HepG2 (cell line): Measurements from ENCODE around the gene AP4S1. TPM values are rescaled to one million over a fixed set of nuclear protein-coding genes. Genes with fewer than 3 reads are reported as not detected.

Experiments
- AGO1 ChIP-seq: fragments of 200-400 bp; formaldehyde crosslinking; IDR thresholded peaks from 2 replicates; pipeline ENCODE4 v1.6.1; 2017; ENCODE audit warnings: mild to moderate bottlenecking, low read depth, low read length, moderate library complexity; ENCODE audit not compliant: poor library complexity, severe bottlenecking
- AKAP8 ChIP-seq: sonication (generic); formaldehyde crosslinking; IDR thresholded peaks from 2 replicates; pipeline ENCODE4 v1.5.1; 2020; ENCODE audit warnings: mild to moderate bottlenecking, missing genetic modification reagents
- ARID2 ChIP-seq: sonication (generic); formaldehyde crosslinking; IDR thresholded peaks from 2 replicates; pipeline ENCODE4 v1.8.1; 2022; ENCODE audit warnings: mild to moderate bottlenecking, missing genetic modification reagents, borderline replicate concordance
- KMT2A ChIP-seq: sonication (generic); formaldehyde crosslinking; IDR thresholded peaks from 2 replicates; pipeline ENCODE4 v1.4.0; 2020; ENCODE audit warnings: missing genetic modification reagents
- NCOA5 ChIP-seq: sonication (generic); formaldehyde crosslinking; IDR thresholded peaks from 2 replicates; pipeline ENCODE4 v1.4.0; 2020; ENCODE audit warnings: missing genetic modification reagents
- ZFX ChIP-seq: sonication (generic); formaldehyde crosslinking; IDR thresholded peaks from 2 replicates; pipeline ENCODE4 v1.4.0; 2020; ENCODE audit warnings: mild to moderate bottlenecking, low read depth, missing genetic modification reagents, moderate library complexity
- ZNF136 ChIP-seq: sonication (generic); formaldehyde crosslinking; IDR thresholded peaks from 2 replicates; pipeline ENCODE4 v1.8.1; 2022; ENCODE audit warnings: low read depth, mild to moderate bottlenecking, moderate library complexity, missing genetic modification reagents
- ZNF451 ChIP-seq: sonication (generic); formaldehyde crosslinking; IDR thresholded peaks from 2 replicates; pipeline ENCODE4 v1.5.0; 2020; ENCODE audit warnings: mild to moderate bottlenecking, missing genetic modification reagents
- ZNF619 ChIP-seq: sonication (generic); formaldehyde crosslinking; IDR thresholded peaks from 2 replicates; pipeline ENCODE4 v1.4.0; 2020; ENCODE audit warnings: mild to moderate bottlenecking, missing genetic modification reagents
- ZSCAN31 ChIP-seq: sonication (generic); formaldehyde crosslinking; IDR thresholded peaks from 2 replicates; pipeline ENCODE4 v1.5.0; 2020; ENCODE audit warnings: low read depth, mild to moderate bottlenecking, missing genetic modification reagents
- polyA plus RNA-seq, 8 experiments: library from polyadenylated mRNA; depleted of rRNA in 3 of 8; stranded (reverse) in 7 of 8; unstranded in 1 of 8; fragments of >200 nt; fragmentation: Illumina TruSeq in 4 of 8; extraction: Trizol in 4 of 8; gene quantifications; 2 replicates each; pipeline versions ENCODE4 v1.2.1 to v1.2.3, GENCODE V29; 2011 to 2016; ENCODE audit warnings: low read depth in 4 of 8, missing spikeins in 1 of 8, mixed read lengths in 1 of 8; ENCODE audit not compliant: insufficient read depth in 1 of 8
- total RNA-seq, 5 experiments: library from RNA; depleted of rRNA; stranded (reverse); fragments of >200 nt; fragmentation: Illumina TruSeq; extraction: Trizol; gene quantifications; 2 replicates each; pipeline ENCODE4 v1.2.3, GENCODE V29; 2016; ENCODE audit warnings: low read depth in 1 of 5
- TF ChIP-seq, protein P1 (sequence below): sonication (generic); formaldehyde crosslinking; IDR thresholded peaks from 2 replicates; pipeline ENCODE4 v1.4.0; 2020; ENCODE audit warnings: low read depth, mild to moderate bottlenecking, missing genetic modification reagents
- TF ChIP-seq, protein P2 (sequence below): sonication (generic); formaldehyde crosslinking; IDR thresholded peaks from 2 replicates; pipeline ENCODE4 v1.4.0; 2020; ENCODE audit warnings: missing genetic modification reagents
- TF ChIP-seq, protein P3 (sequence below): sonication (generic); formaldehyde crosslinking; IDR thresholded peaks from 2 replicates; pipeline ENCODE4 v1.4.0; 2020; ENCODE audit warnings: missing genetic modification reagents
- TF ChIP-seq, protein P4 (sequence below): IDR thresholded peaks from 2 replicates; pipeline ENCODE4 v1.6.1; 2012; ENCODE audit warnings: low read length, improper control_type of control experiment
- TF ChIP-seq, protein P5 (sequence below): sonication (generic); formaldehyde crosslinking; IDR thresholded peaks from 2 replicates; pipeline ENCODE4 v1.8.1; 2023; ENCODE audit warnings: mild to moderate bottlenecking, missing genetic modification reagents, borderline replicate concordance

AP4S1 gene
- total and polyA plus RNA-seq, 2 of the 13 experiments (the other 11 are each of a cell fraction or from before 2014, with no cell fraction given): 3.9 to 21.1 TPM

DNA sequence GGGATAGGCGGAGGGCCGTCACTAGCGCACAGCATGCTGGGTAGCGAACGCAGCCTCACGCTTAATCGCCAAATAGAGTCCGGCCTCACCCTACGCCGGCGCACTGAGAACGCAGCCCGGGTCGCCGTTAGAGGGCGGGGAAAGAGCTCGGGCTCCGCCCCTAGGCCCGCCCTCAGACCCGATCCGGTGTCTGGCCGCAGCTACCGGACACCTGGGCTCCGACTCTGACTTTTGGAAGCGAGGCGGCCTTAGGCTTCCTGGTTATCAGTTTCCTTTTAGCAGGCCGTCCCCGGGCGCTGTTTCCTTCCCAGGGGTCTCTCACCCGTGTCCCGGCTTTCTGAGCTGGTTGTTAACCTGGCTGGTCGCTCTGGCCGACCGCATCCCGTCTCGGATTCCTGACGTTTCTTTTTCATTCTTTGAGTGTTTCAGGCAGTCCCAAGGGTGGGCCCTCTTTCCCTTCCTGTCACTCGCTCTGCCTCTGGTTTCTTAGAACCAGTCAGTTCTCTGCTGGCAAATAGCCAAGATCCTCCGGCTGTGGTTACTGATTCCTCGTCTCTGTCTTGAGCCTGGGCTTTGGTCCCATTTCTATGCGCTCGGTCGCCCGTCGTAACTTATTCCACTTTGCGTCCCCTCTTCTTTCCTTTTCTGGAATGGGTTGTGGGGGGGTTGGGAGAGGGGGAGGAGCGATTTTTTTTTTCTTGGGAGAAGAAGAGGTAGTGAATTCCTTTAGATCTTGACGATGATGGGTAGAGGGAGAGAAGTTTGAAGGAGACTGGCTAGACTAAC lies 1.2 kb downstream of the AP4S1 start (continued):
- TF ChIP-seq ZNF619 (peak; percentile 35; the same call in 1 of the 2 replicates), ZFX (peak; percentile 88), KMT2A (CRISPR knock-in tag) (peak; percentile 90), ZNF136 (CRISPR knock-in tag) (peak; percentile 91), ZSCAN31 (CRISPR knock-in tag) (peak; percentile 57; the same call in 1 of the 2 replicates), ARID2 (CRISPR knock-in tag) (peak; percentile 75), NCOA5 (0 out of 2 replicates have a peak, but pooled peaks have one; percentile 31), ZNF451 (CRISPR knock-in tag) (no peak; the same call in 1 of the 2 replicates), AKAP8 (CRISPR knock-in tag) (no peak; the same call in 1 of the 2 replicates), AGO1 (no peak)
- TF ChIP-seq, protein P1, sequence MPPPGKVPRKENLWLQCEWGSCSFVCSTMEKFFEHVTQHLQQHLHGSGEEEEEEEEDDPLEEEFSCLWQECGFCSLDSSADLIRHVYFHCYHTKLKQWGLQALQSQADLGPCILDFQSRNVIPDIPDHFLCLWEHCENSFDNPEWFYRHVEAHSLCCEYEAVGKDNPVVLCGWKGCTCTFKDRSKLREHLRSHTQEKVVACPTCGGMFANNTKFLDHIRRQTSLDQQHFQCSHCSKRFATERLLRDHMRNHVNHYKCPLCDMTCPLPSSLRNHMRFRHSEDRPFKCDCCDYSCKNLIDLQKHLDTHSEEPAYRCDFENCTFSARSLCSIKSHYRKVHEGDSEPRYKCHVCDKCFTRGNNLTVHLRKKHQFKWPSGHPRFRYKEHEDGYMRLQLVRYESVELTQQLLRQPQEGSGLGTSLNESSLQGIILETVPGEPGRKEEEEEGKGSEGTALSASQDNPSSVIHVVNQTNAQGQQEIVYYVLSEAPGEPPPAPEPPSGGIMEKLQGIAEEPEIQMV (CRISPR knock-in tag): no peak; the same call in none of the 2 replicates
- TF ChIP-seq, protein P2, sequence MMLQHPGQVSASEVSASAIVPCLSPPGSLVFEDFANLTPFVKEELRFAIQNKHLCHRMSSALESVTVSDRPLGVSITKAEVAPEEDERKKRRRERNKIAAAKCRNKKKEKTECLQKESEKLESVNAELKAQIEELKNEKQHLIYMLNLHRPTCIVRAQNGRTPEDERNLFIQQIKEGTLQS (CRISPR knock-in tag): peak; percentile 78
- TF ChIP-seq, protein P3, sequence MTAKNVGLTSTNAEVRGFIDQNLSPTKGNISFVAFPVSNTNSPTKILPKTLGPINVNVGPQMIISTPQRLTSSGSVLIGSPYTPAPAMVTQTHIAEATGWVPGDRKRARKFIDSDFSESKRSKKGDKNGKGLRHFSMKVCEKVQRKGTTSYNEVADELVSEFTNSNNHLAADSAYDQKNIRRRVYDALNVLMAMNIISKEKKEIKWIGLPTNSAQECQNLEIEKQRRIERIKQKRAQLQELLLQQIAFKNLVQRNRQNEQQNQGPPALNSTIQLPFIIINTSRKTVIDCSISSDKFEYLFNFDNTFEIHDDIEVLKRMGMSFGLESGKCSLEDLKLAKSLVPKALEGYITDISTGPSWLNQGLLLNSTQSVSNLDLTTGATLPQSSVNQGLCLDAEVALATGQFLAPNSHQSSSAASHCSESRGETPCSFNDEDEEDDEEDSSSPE: peak; percentile 48; the same call in 1 of the 2 replicates
- TF ChIP-seq, protein P4, sequence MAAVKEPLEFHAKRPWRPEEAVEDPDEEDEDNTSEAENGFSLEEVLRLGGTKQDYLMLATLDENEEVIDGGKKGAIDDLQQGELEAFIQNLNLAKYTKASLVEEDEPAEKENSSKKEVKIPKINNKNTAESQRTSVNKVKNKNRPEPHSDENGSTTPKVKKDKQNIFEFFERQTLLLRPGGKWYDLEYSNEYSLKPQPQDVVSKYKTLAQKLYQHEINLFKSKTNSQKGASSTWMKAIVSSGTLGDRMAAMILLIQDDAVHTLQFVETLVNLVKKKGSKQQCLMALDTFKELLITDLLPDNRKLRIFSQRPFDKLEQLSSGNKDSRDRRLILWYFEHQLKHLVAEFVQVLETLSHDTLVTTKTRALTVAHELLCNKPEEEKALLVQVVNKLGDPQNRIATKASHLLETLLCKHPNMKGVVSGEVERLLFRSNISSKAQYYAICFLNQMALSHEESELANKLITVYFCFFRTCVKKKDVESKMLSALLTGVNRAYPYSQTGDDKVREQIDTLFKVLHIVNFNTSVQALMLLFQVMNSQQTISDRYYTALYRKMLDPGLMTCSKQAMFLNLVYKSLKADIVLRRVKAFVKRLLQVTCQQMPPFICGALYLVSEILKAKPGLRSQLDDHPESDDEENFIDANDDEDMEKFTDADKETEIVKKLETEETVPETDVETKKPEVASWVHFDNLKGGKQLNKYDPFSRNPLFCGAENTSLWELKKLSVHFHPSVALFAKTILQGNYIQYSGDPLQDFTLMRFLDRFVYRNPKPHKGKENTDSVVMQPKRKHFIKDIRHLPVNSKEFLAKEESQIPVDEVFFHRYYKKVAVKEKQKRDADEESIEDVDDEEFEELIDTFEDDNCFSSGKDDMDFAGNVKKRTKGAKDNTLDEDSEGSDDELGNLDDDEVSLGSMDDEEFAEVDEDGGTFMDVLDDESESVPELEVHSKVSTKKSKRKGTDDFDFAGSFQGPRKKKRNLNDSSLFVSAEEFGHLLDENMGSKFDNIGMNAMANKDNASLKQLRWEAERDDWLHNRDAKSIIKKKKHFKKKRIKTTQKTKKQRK: no peak
- TF ChIP-seq, protein P5, sequence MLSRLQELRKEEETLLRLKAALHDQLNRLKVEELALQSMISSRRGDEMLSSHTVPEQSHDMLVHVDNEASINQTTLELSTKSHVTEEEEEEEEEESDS (CRISPR knock-in tag): 0 out of 2 replicates have a peak, but pooled peaks have one; percentile 19
